HepG2 (cell line): ENCODE measurements around the gene TMEM134. TPM values are rescaled to one million over a fixed set of nuclear protein-coding genes. Genes with fewer than 3 reads are reported as not detected.

ENCODE experiments used
- ATF7 ChIP-seq, 2 experiments: fragments of 450-650 bp in 1 of 2; sonication (generic) in 1 of 2; formaldehyde crosslinking in 1 of 2; IDR thresholded peaks; 2 replicates each; pipeline versions ENCODE4 v1.4.0 to v1.6.1; 2016 to 2020; ENCODE audit warnings: antibody characterized with exemption in 1 of 2, mild to moderate bottlenecking in 1 of 2, missing genetic modification reagents in 1 of 2
- CBFB ChIP-seq: sonication (generic); formaldehyde crosslinking; IDR thresholded peaks from 2 replicates; pipeline ENCODE4 v1.4.0; 2020; ENCODE audit warnings: missing genetic modification reagents
- CEBPZ ChIP-seq: IDR thresholded peaks from 2 replicates; pipeline ENCODE4 v1.6.1; 2012; ENCODE audit warnings: low read length, improper control_type of control experiment
- FOXP1 ChIP-seq, 2 experiments: fragments of 450-650 bp in 1 of 2; IDR thresholded peaks; 2 replicates each; pipeline ENCODE4 v1.6.1; 2017 to 2018; ENCODE audit warnings: antibody characterized with exemption in 1 of 2
- PTBP1 ChIP-seq: fragments of 200-400 bp; formaldehyde crosslinking; IDR thresholded peaks from 2 replicates; pipeline ENCODE4 v1.6.1; 2018; ENCODE audit warnings: low read length, low read depth; ENCODE audit not compliant: poor library complexity, severe bottlenecking
- REXO4 ChIP-seq: sonication (generic); formaldehyde crosslinking; IDR thresholded peaks from 2 replicates; pipeline ENCODE4 v1.8.0; 2022; ENCODE audit warnings: missing genetic modification reagents, mild to moderate bottlenecking, borderline replicate concordance
- SNAI1 ChIP-seq: sonication (generic); formaldehyde crosslinking; IDR thresholded peaks from 2 replicates; pipeline ENCODE4 v1.5.0; 2020; ENCODE audit warnings: mild to moderate bottlenecking, missing genetic modification reagents, borderline replicate concordance
- ZBTB49 ChIP-seq: sonication (generic); formaldehyde crosslinking; IDR thresholded peaks from 2 replicates; pipeline ENCODE4 v1.4.0; 2020; ENCODE audit warnings: missing genetic modification reagents, borderline replicate concordance
- ZNF276 ChIP-seq: sonication (generic); formaldehyde crosslinking; IDR thresholded peaks from 2 replicates; pipeline ENCODE4 v1.4.0; 2020; ENCODE audit warnings: mild to moderate bottlenecking, low read depth, missing genetic modification reagents
- ZNF333 ChIP-seq: sonication (generic); formaldehyde crosslinking; IDR thresholded peaks from 2 replicates; pipeline ENCODE4 v1.4.0; 2020; ENCODE audit warnings: mild to moderate bottlenecking, missing genetic modification reagents, borderline replicate concordance
- ZNF614 ChIP-seq: IDR thresholded peaks from 2 replicates; pipeline ENCODE4 v1.6.1; 2018; ENCODE audit warnings: missing biosample characterization, missing genetic modification reagents, inconsistent platforms, borderline replicate concordance
- ZNF720 ChIP-seq: sonication (generic); formaldehyde crosslinking; IDR thresholded peaks from 2 replicates; pipeline ENCODE4 v1.4.0; 2020; ENCODE audit warnings: missing genetic modification reagents
- ZNF782 ChIP-seq: sonication (generic); formaldehyde crosslinking; IDR thresholded peaks from 2 replicates; pipeline ENCODE4 v1.4.0; 2020; ENCODE audit warnings: missing genetic modification reagents, mild to moderate bottlenecking, borderline replicate concordance
- ZNF841 ChIP-seq: sonication (generic); formaldehyde crosslinking; IDR thresholded peaks from 2 replicates; pipeline ENCODE4 v1.8.1; 2023; ENCODE audit warnings: missing genetic modification reagents, borderline replicate concordance
- polyA plus RNA-seq, 8 experiments: library from polyadenylated mRNA; depleted of rRNA in 3 of 8; stranded (reverse) in 7 of 8; unstranded in 1 of 8; fragments of >200 nt; fragmentation: Illumina TruSeq in 4 of 8; extraction: Trizol in 4 of 8; gene quantifications; 2 replicates each; pipeline versions ENCODE4 v1.2.1 to v1.2.3, GENCODE V29; 2011 to 2016; ENCODE audit warnings: low read depth in 4 of 8, missing spikeins in 1 of 8, mixed read lengths in 1 of 8; ENCODE audit not compliant: insufficient read depth in 1 of 8
- total RNA-seq, 5 experiments: library from RNA; depleted of rRNA; stranded (reverse); fragments of >200 nt; fragmentation: Illumina TruSeq; extraction: Trizol; gene quantifications; 2 replicates each; pipeline ENCODE4 v1.2.3, GENCODE V29; 2016; ENCODE audit warnings: low read depth in 1 of 5

Gene TMEM134
- total and polyA plus RNA-seq, 2 of the 13 experiments (the other 11 are each of a cell fraction or from before 2014, with no cell fraction given), result 6.9 to 26.9 TPM

- TF ChIP-seq ATF7 (IDR thresholded peaks at IDR 0.05) (no peak), ATF7 (CRISPR knock-in tag; IDR thresholded peaks at IDR 0.05) (peak; percentile 82; the same call in 1 of the 2 replicates), ZNF782 (CRISPR knock-in tag) (peak; percentile 99), ZBTB49 (CRISPR knock-in tag) (peak; percentile 76), ZNF333 (CRISPR knock-in tag) (no peak; the same call in 1 of the 2 replicates), CBFB (peak; percentile 86; the same call in 1 of the 2 replicates), CEBPZ (no peak), PTBP1 (no peak), ZNF720 (no peak; the same call in 1 of the 2 replicates), SNAI1 (CRISPR knock-in tag) (peak; percentile 89), FOXP1 (IDR thresholded peaks at IDR 0.05) (no peak), FOXP1 (CRISPR knock-in tag; IDR thresholded peaks at IDR 0.05) (0 out of 2 replicates have a peak, but pooled peaks have one; percentile 13), REXO4 (CRISPR knock-in tag) (0 out of 2 replicates have a peak, but pooled peaks have one; percentile 62), ZNF841 (CRISPR knock-in tag) (peak; percentile 84), ZNF276 (CRISPR knock-in tag) (peak; percentile 98), ZNF614 (peak; percentile 93; the same call in 1 of the 2 replicates)
Observed at GRCh38 chr11:67482827-67483798, 14.1 kb upstream of the TMEM134 start, which contains the start of gene AIP (continued).
